A549 (cell line): ENCODE measurements around the gene MGAT5.

Source experiments
- CEBPB ChIP-seq, 2 experiments: fragments of >200 bp in 1 of 2; sonication (Bioruptor Twin) in 1 of 2; formaldehyde crosslinking in 1 of 2; IDR thresholded peaks; 2 replicates each; pipeline ENCODE4 v1.6.1; 2012 to 2016
- CTCF ChIP-seq: fragments of >200 bp; sonication (Bioruptor Twin); formaldehyde crosslinking; IDR thresholded peaks from 3 replicates; pipeline ENCODE4 v1.5.1; 2016
- KDM1A ChIP-seq: fragments of 200-600 bp; sonication (generic); IDR thresholded peaks from 2 replicates; pipeline ENCODE4 v1.6.1; 2016; ENCODE audit warnings: low read depth, mild to moderate bottlenecking
- POLR2AphosphoS2 ChIP-seq: conservative IDR thresholded peaks from 2 replicates; pipeline ENCODE4 v1.6.1; 2012; ENCODE audit warnings: low read length, improper control_type of control experiment, inconsistent platforms
- RAD21 ChIP-seq, 2 experiments: fragments of >200 bp in 1 of 2; sonication (Bioruptor Twin) in 1 of 2; formaldehyde crosslinking in 1 of 2; IDR thresholded peaks in 1 of 2; conservative IDR thresholded peaks in 1 of 2; 2 replicates in 1 of 2; 3 replicates in 1 of 2; pipeline ENCODE4 v1.6.1; 2012 to 2018; ENCODE audit warnings: inconsistent platforms in 1 of 2
- TF ChIP-seq, protein P1 (sequence below): fragments of 200-600 bp; sonication (generic); IDR thresholded peaks from 2 replicates; pipeline ENCODE4 v1.6.1; 2016; ENCODE audit warnings: antibody characterized with exemption, mild to moderate bottlenecking, moderate library complexity

DNA sequence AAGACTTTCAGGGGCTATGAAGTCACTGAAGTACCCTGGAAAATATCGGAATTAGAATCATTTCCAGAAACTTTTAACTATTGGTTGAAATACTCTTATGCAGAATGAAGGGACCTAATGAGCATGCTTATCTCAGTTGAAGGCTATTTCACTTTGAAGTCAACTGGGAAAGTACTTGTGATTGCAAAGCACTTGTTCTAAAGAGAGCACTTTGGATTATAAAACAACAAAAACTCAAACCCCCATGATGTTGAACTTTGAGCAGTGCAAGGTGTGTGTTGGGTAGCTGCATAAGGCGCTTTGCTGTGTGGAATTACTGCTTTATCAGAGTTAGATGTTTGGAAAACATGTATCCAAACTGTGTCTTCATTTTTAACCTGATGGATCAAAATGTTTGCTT is 12.0 kb upstream of the MGAT5 start:
- no peak for TF ChIP-seq CEBPB (IDR thresholded peaks at IDR 0.05)
- no peak for TF ChIP-seq RAD21 (conservative IDR thresholded peaks at IDR 0.05 in 1 of 2, IDR thresholded peaks at IDR 0.05 in 1 of 2)
- no peak for TF ChIP-seq CTCF
- TF ChIP-seq POLR2AphosphoS2 = no peak
- TF ChIP-seq, protein P1, sequence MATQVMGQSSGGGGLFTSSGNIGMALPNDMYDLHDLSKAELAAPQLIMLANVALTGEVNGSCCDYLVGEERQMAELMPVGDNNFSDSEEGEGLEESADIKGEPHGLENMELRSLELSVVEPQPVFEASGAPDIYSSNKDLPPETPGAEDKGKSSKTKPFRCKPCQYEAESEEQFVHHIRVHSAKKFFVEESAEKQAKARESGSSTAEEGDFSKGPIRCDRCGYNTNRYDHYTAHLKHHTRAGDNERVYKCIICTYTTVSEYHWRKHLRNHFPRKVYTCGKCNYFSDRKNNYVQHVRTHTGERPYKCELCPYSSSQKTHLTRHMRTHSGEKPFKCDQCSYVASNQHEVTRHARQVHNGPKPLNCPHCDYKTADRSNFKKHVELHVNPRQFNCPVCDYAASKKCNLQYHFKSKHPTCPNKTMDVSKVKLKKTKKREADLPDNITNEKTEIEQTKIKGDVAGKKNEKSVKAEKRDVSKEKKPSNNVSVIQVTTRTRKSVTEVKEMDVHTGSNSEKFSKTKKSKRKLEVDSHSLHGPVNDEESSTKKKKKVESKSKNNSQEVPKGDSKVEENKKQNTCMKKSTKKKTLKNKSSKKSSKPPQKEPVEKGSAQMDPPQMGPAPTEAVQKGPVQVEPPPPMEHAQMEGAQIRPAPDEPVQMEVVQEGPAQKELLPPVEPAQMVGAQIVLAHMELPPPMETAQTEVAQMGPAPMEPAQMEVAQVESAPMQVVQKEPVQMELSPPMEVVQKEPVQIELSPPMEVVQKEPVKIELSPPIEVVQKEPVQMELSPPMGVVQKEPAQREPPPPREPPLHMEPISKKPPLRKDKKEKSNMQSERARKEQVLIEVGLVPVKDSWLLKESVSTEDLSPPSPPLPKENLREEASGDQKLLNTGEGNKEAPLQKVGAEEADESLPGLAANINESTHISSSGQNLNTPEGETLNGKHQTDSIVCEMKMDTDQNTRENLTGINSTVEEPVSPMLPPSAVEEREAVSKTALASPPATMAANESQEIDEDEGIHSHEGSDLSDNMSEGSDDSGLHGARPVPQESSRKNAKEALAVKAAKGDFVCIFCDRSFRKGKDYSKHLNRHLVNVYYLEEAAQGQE = no peak
- no peak for TF ChIP-seq KDM1A
